ENCODE measurements around the gene ATG13. TPM values are rescaled to one million over a fixed set of nuclear protein-coding genes. Genes with fewer than 3 reads are reported as not detected.

ATG13 gene
- total RNA-seq, 1 donor from 2014 or later, result 87.7 TPM

DNA sequence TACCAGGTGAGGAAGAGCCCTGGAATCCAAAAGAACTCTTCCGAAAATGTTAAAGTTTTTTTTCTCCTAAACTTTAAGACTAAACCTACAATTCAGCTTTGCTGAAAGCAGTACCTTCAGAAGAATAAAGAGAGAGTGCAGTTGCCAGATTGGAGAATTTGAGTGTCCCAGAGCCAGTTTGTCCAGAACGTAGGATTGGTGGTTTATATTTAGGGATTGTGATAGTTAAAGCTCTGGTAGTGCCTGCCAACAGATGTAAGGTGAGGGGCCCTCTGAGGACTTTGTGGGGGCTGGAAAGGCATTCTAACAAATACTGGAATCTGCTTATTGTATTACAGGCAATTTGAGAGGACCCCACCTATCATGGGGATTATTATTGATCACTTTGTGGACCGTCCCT, 39.8 kb downstream of the ATG13 start:
- TF ChIP-seq, protein P1, sequence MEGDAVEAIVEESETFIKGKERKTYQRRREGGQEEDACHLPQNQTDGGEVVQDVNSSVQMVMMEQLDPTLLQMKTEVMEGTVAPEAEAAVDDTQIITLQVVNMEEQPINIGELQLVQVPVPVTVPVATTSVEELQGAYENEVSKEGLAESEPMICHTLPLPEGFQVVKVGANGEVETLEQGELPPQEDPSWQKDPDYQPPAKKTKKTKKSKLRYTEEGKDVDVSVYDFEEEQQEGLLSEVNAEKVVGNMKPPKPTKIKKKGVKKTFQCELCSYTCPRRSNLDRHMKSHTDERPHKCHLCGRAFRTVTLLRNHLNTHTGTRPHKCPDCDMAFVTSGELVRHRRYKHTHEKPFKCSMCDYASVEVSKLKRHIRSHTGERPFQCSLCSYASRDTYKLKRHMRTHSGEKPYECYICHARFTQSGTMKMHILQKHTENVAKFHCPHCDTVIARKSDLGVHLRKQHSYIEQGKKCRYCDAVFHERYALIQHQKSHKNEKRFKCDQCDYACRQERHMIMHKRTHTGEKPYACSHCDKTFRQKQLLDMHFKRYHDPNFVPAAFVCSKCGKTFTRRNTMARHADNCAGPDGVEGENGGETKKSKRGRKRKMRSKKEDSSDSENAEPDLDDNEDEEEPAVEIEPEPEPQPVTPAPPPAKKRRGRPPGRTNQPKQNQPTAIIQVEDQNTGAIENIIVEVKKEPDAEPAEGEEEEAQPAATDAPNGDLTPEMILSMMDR (IDR thresholded peaks at IDR 0.05; ENCODE audit: partially characterized antibody, unreplicated experiment), result no peak
- DNase-seq, result no peak
- peaks cover 4% of the 10 kb centered on the region for H3K36me3 Mint-ChIP-seq (ENCODE audit: unreplicated experiment)
- H3K4me1 Mint-ChIP-seq (ENCODE audit: low read depth, unreplicated experiment), result no peaks in the 10 kb centered on the region
- H3K27ac Mint-ChIP-seq (ENCODE audit: unreplicated experiment), result no peak overlapping the region
- no peaks in the 10 kb centered on the region for H3K27me3 Mint-ChIP-seq (ENCODE audit: unreplicated experiment)
- H3K9me3 Mint-ChIP-seq (ENCODE audit: unreplicated experiment), result no peaks in the 10 kb centered on the region
- H3K4me3 Mint-ChIP-seq (ENCODE audit: unreplicated experiment), result no peak overlapping the region

DNA sequence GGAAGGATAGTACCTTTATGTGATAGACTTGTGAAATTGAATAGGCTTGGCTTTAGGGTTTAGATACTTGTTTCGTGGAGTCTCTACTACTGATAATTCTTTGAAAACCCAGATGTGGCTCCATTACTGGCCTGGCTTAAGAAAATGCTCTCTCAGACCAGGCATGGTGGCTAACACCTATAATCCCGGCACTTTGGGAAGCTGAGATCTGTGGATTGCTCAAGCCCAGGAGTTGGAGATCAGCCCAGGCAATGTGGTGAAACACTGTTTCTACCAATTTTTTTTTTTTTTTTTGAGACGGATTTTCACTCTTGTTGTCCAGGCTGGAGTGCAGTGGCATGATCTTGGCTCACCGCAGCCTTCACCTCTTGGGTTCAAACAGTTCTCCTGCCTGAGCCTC, 40.9 kb downstream of the ATG13 start:
- Mint-ChIP-seq H3K27me3 (ENCODE audit: unreplicated experiment) (no peaks in the 10 kb centered on the region), H3K4me3 (ENCODE audit: unreplicated experiment) (no peak overlapping the region), H3K27ac (ENCODE audit: unreplicated experiment) (no peak overlapping the region), H3K9me3 (ENCODE audit: unreplicated experiment) (no peaks in the 10 kb centered on the region), H3K36me3 (ENCODE audit: unreplicated experiment) (peaks cover 4% of the 10 kb centered on the region), H3K4me1 (ENCODE audit: low read depth, unreplicated experiment) (no peaks in the 10 kb centered on the region)
- DNase-seq, result no peak
- TF ChIP-seq, protein P1 (IDR thresholded peaks at IDR 0.05; ENCODE audit: partially characterized antibody, unreplicated experiment), result no peak

DNA sequence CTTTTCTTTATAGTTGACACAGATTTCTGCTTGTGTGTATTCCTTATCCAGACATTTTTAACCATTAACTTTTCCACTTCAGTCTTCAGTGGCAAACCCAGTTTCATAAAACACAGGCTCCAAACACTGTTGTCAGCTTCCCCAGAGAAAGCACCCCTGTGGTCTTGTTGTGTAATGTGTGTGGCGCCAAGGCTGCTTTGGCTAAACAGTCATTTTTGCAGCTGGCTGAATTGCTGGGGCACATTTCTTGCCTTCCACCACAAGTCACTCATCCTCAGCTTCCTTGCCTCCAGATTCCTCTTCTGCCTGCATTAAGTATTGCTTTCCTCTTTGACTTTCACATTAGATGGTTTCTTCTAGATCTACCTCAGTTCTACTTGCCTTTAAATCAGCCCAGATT, 42.6 kb downstream of the ATG13 start:
- Mint-ChIP-seq H3K36me3 (ENCODE audit: unreplicated experiment) (peaks cover 4% of the 10 kb centered on the region), H3K4me1 (ENCODE audit: low read depth, unreplicated experiment) (no peaks in the 10 kb centered on the region), H3K27ac (ENCODE audit: unreplicated experiment) (no peak overlapping the region), H3K9me3 (ENCODE audit: unreplicated experiment) (peaks cover 2% of the 10 kb centered on the region), H3K4me3 (ENCODE audit: unreplicated experiment) (no peak overlapping the region), H3K27me3 (ENCODE audit: unreplicated experiment) (no peaks in the 10 kb centered on the region)
- no peak for DNase-seq
- TF ChIP-seq, protein P1 (IDR thresholded peaks at IDR 0.05; ENCODE audit: partially characterized antibody, unreplicated experiment), result no peak

DNA sequence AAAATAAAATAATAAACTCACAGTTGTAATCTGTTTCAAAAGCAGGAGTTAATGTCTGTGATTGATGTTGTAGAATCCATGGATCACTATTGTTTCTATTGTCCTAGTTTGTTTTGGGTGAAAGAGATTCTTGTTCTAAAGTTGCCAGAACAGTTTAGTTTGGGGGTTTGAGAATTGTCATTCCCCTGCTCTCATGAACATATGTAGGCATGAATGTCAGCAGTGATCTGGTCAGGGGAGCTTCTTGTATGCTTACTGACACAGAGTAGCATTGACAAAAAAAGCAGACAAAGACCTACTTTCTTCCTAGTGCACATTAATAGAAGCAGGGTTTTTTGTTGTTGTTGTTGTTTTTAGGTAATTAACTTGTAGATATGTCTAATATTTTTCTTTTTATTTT, 44.5 kb downstream of the ATG13 start:
- H3K36me3 Mint-ChIP-seq (ENCODE audit: unreplicated experiment), result peaks cover 4% of the 10 kb centered on the region
- peaks cover 2% of the 10 kb centered on the region for H3K9me3 Mint-ChIP-seq (ENCODE audit: unreplicated experiment)
- no peak overlapping the region for H3K4me3 Mint-ChIP-seq (ENCODE audit: unreplicated experiment)
- peaks cover 6% of the 10 kb centered on the region for H3K4me1 Mint-ChIP-seq (ENCODE audit: low read depth, unreplicated experiment)
- H3K27ac Mint-ChIP-seq (ENCODE audit: unreplicated experiment), result no peak overlapping the region
- TF ChIP-seq, protein P1 (IDR thresholded peaks at IDR 0.05; ENCODE audit: partially characterized antibody, unreplicated experiment), result no peak
- no peak for DNase-seq
- H3K27me3 Mint-ChIP-seq (ENCODE audit: unreplicated experiment), result no peaks in the 10 kb centered on the region

DNA sequence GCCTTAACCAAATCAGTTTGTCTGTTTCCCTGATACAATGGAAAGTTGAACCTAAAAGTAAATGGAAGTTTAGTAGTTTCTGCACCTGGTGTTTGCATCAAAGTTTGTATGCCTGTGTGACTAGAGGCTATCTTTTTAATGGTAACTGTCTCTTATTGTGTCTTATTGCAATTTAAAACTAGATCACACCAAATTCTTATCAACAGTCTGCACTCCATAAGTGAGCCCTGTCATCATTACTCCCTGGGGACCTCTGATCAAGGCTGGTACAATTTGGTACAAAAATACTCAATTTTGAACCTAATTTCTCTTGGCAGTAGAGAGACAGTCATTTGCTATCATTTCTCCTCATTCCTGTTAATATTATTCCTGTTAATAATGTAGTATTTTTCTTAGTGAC, 45.0 kb downstream of the ATG13 start:
- DNase-seq, result no peak
- TF ChIP-seq, protein P1 (IDR thresholded peaks at IDR 0.05; ENCODE audit: partially characterized antibody, unreplicated experiment), result no peak
- peaks cover 4% of the 10 kb centered on the region for H3K36me3 Mint-ChIP-seq (ENCODE audit: unreplicated experiment)
- H3K4me3 Mint-ChIP-seq (ENCODE audit: unreplicated experiment), result no peak overlapping the region
- H3K27ac Mint-ChIP-seq (ENCODE audit: unreplicated experiment), result no peak overlapping the region
- H3K9me3 Mint-ChIP-seq (ENCODE audit: unreplicated experiment), result peaks cover 2% of the 10 kb centered on the region
- H3K4me1 Mint-ChIP-seq (ENCODE audit: low read depth, unreplicated experiment), result peaks cover 7% of the 10 kb centered on the region
- H3K27me3 Mint-ChIP-seq (ENCODE audit: unreplicated experiment), result no peaks in the 10 kb centered on the region

Data from glutamatergic neuron (in vitro differentiated cells).